ENCODE data around the gene GFM2.
"Not testable (repeated sequence)": the region's sequence is repeated elsewhere in the genome, so short reads cannot be mapped to it uniquely, and the experiment has no call there.

The GFM2 gene, protein sequence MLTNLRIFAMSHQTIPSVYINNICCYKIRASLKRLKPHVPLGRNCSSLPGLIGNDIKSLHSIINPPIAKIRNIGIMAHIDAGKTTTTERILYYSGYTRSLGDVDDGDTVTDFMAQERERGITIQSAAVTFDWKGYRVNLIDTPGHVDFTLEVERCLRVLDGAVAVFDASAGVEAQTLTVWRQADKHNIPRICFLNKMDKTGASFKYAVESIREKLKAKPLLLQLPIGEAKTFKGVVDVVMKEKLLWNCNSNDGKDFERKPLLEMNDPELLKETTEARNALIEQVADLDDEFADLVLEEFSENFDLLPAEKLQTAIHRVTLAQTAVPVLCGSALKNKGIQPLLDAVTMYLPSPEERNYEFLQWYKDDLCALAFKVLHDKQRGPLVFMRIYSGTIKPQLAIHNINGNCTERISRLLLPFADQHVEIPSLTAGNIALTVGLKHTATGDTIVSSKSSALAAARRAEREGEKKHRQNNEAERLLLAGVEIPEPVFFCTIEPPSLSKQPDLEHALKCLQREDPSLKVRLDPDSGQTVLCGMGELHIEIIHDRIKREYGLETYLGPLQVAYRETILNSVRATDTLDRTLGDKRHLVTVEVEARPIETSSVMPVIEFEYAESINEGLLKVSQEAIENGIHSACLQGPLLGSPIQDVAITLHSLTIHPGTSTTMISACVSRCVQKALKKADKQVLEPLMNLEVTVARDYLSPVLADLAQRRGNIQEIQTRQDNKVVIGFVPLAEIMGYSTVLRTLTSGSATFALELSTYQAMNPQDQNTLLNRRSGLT

DNA sequence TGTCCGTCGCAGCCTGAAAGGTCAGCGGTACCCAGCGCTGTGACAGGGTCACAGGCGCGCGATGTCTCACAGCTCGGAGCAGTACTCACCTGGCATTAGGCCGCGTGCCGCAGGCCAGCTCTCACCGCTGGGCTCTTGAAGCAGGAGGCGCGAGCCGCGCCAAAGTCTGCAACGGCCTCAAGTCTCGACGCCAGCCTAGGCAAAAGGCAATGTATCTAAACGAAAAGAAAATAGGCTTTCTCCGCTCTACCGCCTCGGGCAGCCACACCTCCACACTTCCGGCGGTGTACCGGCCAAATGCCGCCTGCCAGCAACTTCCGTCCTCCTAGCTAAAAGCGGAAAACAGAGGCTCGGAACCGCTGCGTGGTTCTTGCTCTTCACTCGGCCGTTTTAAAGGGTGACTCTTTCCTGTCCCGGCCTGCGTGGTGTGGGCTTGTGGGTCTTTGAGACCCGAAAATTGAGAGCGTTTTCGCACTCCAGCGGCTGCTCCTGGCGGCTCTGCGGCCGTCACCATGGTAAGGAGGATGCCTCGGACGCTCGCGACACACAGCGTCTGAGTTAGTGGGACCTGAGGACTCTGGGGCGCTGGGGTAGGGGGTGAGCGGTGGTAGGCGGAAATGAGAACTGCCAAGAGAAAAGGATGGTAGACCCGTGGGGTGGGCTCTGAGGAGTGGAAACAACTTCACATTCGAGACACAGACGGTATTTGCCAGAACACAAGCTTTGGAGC, at the start of gene GFM2, which contains the start of gene NSA2:
GFM2 (minus strand) TSS at position 269 of the 730 bp plus-strand sequence. CDS start 3,375 bp downstream, outside the sequence.
NSA2 (plus strand) TSS at position 401 of the 730 bp plus-strand sequence; CDS start at position 513, 112 bp downstream.
- ATAC-seq, result peak; percentile 84 to 87

DNA sequence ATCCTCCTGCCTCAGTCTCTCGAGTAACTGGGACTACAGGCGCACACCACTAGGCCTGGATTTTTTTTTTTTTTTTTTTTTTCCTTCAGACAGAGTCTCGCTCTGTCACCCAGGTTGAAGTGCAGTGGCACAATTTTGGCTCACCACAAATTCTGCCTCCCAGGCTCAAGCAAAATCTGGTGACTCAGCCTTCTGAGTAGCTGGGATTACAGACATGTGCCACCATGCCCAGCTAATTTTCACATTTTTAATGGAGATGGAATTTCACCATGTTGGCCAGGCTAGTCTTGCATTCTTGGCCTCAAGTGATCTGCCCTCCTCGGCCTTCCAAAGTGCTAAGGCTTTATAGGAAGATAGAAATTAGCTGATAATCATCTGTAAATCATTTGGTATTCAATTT, 44.0 kb upstream of the GFM2 start:
- no peak for ATAC-seq

DNA sequence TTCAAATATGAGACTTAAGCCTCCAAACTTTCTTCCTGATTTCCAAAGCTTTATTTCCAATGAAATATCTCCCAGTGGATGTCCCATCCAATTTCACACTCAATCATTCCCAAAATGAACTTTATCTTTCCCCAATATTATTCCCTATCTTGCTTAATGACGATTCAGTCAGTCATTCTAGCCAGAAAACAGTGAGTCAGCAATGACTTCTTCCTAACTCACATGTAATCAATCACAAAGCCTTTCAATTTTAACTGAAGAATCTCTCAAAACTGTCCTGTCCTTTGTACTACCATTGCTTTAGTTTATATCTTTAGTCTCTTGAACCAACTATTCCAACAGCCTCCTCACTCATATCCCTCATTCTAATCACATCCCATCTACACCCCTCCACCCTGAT, 35.0 kb upstream of the GFM2 start:
- no peak for ATAC-seq

DNA sequence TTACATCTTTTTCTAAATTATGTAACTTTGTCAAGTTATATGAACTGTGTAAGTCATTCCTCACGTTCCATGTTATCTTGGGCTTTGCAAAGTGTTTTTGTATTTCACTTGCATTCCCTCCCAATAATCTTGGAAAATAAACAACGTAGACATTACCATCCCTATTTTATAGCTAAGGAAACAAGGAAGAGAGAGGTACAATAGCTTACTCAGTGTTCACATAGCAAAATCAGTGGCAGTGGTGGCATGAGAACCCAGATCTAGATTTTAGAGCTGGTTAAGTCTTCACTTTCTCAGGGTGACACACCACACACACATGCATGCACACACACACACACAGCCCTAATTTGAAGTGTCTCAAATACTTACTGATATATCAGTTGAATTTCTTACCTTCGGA, 34.3 kb upstream of the GFM2 start:
- ATAC-seq, result no peak

DNA sequence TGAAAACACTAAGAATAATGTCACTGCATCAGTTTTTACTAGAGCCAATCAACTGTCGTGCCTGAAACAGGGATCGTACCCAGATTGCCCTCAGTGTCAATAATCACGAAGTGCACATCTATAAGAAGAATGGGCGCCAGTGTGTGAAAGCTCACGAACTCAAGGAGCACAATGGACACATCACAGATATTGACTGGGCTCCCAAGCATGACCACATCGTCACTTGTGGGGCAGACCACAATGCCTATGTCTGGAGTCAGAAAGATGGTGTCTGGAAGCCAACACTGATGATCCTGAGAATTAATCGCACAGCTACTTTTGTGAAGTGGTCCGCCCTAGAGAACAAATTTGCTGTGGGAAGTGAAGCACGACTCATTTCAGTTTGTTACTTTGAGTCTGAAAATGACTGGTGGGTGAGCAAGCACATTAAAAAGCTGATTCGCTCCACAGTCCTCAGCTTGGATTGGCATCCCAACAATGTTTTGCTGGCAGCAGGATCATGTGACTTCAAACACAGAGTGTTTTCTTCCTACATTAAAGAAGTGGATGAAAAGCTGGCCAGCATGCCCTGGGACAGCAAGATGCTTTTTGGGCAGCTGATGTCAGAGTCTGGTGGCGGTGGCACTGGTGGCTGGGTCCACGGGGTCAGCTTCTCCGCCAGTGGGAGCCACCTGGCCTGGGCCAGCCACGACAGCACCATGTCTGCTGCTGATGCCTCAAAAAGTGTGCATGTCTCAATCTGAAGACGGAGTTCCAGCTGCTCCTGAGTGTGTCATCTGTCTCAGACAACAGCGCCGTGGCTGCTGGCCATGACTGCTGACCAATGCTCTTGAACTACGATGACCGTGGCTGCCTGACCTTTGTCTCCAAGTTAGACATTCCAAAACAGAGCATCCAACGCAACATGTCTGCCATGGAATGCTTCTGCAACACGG, 32.3 kb upstream of the GFM2 start:
- no peak for ATAC-seq

DNA sequence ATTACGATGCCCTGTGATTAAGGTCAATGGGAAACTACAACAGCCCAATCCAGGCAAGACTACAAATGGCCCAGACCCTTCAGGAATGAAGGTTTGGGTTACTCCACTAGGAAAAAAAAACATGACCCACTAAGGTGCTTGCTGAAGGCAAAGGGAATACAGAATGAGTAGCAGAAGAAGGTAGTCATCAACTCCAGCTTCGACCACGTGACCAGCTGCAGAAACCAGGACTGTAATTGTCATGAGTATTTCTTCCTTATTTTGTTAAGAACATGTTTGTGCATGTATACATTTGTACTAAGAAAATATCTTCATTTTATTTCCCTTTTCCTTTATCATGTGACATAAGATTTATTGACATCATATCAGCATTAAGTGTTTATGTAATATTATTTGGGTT, 24.8 kb upstream of the GFM2 start:
- not testable (repeated sequence) for ATAC-seq

DNA sequence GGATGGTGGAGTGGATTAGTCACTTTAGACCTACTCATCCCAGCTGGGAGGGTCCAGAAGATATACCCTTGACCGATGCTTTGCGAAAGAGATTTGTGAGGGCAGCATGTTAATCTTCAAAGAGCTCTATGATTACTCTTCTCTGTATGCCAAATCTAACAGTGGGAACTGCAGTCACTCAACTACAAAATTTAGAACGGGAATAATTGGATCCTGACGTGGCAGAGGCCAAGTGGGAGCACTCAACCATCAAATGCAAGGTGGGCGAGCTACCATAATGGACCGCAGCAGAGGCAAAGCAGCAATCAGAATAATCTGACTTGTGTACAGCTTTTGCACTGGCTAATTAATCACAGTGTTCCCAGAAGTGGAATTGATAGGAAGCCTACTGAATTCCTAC, 20.5 kb upstream of the GFM2 start:
- no peak for ATAC-seq

DNA sequence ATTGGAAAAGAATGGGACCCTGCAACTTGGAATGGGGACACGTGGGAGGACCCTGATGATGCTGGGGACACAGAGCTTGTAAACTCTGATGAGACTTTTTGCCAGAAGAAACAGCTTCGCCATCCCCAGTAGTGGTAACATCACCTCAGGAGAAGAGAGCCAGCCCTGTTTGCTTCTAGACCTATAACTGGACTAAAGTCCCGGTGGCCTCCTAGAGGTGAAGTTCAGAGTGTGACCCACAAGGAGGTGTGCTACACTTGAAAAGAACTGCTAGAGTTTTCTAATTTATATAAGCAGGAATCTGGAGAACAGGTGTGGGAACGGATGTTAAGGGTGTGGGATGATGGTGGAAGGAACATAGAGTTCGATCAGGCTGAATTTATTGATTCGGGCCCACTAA, 19.9 kb upstream of the GFM2 start:
- no peak for ATAC-seq

DNA sequence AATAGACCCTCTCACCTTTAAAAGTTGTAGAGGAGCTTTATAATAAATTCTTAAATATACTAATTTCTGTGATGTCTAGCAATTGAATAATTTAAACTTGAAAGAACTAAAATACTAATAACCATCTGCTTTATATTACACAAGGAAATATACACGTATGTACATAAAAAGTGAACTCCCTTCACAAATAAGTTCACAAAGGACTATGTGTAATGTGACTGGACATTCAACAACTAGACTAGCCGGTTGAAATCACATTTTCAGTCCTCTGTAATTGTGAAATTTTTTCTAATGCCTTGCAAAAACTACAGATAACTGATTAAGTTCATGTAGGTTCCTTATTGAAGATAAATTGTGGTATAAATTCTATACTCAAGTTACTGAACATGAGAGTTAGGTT, 11.7 kb upstream of the GFM2 start:
- ATAC-seq, result no peak

DNA sequence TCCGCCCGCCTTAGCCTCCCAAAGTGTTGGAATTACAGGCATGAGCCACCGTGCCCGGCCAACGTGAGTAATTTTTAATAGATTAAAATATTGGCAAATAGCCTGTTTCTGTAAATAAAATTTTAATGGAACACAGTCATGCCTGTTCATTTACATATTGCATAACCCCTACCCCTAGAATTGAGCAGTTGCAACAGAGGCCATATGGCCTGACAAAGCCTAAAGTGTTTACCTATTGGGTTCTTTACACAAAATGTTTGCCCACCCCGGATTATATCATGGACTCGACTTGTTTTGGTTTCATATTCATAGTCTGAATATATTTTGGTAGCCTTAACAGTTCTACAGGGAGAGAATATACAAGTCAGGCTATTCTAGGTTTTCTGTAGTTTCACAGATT, 5.4 kb upstream of the GFM2 start:
- ATAC-seq, result no peak

DNA sequence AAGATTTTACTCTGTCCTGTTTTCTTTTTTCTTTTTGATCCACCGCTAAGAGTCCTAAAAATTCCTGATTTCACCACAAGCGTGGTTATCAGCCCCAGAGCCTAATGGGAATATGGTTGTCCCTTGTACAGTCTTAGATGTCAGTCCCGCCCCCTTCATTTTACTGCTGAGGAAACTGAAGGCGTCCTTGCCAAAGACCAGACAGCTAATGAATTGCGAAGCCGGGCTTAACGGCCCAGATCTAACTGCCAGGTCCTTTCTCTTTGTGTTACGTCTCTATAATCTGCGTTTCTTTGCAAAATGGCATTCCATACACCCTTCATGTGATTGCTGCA, 629 bp upstream of the GFM2 start:
- ATAC-seq, result no peak

DNA sequence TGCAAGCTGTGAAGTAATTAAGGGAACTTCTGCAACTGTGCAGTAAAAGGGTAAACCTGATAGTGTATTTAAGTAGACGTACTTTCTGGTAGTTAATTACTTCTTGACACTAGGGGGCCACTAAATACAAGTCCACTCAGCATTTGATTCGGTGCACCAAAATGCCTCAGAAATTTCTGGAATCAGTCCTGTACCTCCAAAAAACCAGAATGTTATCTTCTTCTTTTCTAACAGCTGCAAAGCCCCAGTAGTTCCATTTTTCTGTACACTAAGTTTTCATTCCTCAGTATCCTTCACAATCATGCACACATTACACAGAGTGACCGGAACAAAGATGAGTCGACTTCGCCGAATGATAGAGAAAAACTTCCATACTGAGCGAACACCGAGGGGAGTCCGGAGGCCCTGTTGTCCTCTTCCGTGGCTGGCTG, 484 bp downstream of the GFM2 start:
- ATAC-seq, result peak; percentile 39

DNA sequence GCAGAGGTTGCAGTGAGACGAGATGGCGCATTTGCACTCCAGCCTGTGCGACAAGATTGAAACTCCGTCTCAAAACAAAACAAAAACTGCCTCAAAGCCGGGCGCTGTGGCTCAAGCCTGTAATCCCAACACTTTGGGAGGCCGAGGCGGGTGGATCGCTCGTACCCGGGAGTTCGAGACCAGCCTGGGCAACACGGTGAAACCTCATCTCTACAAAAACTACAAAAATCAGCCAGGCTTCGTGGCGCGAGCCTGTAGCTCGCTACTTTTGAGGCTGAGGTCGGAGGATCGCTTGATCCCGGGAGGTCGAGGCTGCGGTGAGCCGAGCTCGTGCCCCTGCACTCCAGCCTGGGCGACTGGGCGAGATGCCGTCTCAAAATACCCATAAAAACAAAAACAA, 988 bp downstream of the GFM2 start:
- ATAC-seq, result no peak

DNA sequence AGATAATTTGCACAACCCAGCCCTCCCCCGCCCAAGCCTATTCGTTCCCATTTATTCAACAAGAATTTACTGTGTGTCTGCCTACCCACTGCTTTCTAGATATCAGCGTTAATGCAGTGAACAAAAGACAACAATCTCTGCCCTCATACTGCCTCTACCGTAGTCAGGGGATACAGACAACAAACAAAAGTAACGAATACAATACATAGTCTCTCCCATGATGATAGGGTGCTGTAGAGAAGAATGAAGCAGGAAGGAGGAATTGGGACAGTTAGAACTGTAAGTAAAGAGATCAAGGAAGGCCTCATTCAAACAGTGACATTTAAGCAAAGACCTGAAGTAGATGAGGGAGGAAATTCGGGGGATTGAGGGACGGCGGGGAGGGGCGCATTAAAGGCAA, 1.7 kb downstream of the GFM2 start:
- no peak for ATAC-seq

DNA sequence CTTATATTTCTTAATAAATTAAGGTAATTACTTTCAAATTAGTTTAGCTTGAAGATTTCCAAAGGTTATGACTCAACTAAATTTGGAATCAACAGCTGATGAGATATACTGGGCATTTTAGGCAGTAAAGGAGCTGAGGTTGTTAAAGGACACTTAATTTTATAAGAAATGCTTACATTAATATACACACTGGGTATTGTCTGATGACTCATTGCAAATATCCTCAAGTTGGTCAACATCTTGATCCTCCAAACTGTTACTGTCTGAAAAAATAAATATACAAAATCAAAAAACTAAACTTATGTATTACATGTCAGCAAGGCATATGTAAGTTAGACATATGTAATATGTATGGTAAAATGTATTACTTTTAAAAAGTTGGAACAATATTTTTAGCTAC, 3.4 kb downstream of the GFM2 start:
- ATAC-seq, result no peak

DNA sequence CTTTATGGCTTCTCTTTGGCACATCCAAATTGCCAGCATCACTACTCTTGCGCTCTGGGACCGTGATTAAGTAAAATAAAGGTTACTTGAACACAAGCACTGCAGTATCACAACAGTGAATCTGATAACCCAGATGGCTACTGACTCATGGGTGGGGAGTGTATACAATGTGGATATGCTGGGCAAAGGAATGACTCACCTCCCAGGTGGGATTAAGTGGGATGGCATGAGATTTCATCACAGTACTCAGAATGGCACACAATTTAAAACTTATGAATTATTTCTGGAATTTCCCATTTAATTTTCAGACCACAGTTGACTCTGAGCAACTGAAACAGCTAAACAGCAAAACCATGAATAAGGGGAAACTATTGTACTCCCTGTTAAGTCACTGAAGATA, 4.3 kb downstream of the GFM2 start:
- ATAC-seq, result peak; percentile 22 to 48

DNA sequence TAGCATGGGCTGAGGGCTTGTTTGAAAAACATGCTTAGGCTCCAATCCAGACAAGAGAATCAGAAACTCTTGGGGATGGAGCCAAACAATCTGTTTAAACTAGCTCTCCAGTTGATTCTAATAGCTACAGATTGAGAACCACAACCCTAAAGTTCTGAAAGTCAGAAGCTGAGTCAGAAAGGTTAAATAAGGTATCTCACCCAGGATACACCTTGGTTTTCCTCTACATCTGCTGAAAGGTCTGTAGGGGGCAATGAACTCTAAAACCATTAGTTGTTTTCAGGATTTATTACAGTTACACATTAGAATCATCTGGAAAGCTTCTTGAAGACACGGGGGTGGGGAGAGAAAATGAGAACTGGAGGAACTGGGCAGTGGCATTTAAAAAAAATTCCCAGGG, 5.7 kb downstream of the GFM2 start:
- peak in 1 of 2 donors; percentile 25 for ATAC-seq

DNA sequence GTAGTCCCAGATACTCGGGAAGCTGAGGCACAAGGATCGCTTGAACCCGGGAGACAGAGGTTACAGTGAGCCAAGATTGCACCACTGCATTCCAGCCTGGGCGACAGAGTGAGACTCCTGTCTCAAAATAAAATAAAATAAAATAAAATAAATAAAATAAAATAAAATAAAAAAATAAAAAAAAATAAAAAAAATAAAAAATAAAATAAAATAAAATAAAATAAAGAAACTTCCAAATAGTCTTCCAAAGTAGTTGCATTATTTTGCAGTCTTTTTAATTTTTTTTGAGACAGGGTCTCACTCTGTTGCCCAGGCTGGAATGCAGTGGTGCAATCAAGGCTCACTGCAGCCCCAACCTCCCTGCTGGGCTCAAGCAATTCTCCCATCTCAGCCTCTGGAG, 18.2 kb downstream of the GFM2 start:
- ATAC-seq, result not testable (repeated sequence)

DNA sequence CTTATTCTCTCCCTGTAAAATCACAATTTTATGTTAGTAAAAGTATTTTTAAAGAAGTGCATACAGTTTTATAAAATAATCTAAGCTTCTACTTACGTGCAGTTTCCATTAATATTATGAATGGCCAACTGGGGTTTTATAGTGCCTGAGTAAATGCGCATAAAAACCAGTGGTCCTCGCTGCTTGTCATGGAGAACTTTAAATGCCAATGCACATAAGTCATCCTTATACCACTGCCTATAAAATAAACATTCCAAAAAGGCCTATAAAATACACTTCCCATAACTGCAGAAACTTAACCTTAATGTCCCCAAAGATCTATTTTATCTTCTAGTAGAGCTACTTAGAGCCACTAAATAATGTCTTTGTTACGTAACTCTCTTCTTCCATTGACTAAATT, 28.5 kb downstream of the GFM2 start:
- no peak for ATAC-seq

DNA sequence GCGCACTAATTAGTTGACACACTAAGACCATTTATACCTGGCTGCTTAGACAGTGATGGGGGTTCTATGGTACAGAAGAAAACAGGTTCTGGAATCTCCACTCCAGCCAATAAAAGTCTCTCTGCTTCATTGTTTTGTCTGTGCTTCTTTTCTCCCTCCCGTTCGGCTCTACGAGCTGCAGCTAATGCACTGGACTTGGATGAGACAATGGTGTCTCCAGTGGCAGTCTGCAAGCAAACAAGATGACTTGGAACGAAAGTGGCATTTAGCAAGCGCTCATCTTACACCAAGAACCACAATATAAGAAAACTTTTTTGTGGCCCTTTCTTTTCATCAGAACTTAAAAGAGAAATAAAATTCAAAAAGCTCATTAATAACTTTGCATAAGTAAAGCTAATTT, 30.2 kb downstream of the GFM2 start:
- no peak for ATAC-seq

DNA sequence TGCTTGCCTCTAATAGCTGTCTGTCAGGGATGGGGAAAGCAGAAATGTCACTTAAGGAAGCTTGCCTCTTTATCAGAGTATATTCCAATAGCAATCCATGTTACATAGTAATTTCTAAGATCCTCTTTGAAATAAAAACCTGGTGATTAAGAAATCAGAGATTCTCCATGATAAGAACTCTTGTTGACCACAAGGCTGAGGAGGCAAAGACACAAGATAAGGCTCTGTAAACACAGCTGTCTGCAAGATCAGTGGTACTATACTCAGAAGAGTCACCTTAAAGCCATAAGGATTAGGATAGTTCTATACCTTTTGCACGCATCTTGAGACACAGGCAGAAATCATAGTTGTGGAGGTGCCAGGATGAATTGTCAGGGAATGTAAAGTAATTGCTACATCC, 41.6 kb downstream of the GFM2 start:
- no peak for ATAC-seq

DNA sequence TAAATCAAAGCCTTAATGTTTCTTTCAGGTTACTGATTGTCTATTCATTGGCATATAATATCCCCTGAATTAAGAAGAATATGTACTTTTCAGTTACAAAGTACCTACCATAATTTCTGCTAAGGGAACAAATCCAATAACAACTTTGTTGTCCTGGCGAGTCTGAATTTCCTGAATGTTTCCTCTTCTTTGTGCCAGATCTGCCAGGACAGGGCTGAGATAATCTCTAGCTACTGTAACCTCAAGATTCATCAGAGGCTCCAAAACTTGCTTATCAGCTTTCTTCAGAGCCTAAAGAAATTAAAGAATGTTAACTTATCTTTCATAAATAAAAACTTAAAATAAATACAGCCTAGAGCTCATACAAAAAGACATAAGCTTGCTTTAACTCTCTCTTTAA, 44.6 kb downstream of the GFM2 start:
- ATAC-seq, result no peak

All from activated CD4-positive, CD25-positive, alpha-beta regulatory T cell treated with anti-CD3 and anti-CD28 coated beads, Interleukin-2, amount 50 U/mL, for 24 hours (primary cell).